HL-60 (cell line): ENCODE data around the gene PKP4.

ENCODE experiments used
- CTCF ChIP-seq: IDR thresholded peaks from one replicate; pipeline ENCODE4 v1.5.1; 2011; ENCODE audit warnings: low read length, control low read depth, inconsistent platforms; ENCODE audit not compliant: insufficient read depth
- GABPA ChIP-seq: IDR thresholded peaks from 2 replicates; pipeline ENCODE4 v1.6.1; 2012; ENCODE audit warnings: low read depth
- POLR2AphosphoS5 ChIP-seq: IDR thresholded peaks from 2 replicates; pipeline ENCODE4 v1.6.1; 2012; ENCODE audit warnings: low read depth
- SPI1 ChIP-seq: IDR thresholded peaks from 2 replicates; pipeline ENCODE4 v1.6.1; 2012; ENCODE audit warnings: low read depth, mild to moderate bottlenecking, borderline replicate concordance
- TF ChIP-seq, protein P1 (sequence below): IDR thresholded peaks from 2 replicates; pipeline ENCODE4 v1.6.1; 2012; ENCODE audit warnings: low read depth; ENCODE audit not compliant: insufficient replicate concordance

DNA sequence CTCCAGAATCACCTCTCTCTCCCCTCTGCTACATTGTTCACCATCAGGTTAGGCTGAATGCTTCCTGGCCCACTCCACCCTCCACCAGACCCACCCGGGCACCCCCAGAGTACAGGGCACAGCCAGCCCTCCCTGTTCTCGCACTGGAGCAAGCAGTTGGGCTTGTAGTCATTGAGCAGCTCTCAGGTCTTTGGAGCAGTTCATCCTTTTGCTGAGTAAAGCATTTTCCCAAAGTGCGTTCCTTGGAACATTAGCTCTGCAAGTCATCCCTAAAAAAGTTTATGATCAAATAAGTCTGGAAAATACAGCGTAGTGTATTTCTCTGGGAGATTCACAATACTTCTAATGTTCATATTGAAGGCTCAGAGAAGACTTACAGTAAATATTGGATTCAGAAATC is 234.9 kb downstream of the PKP4 start:
- TF ChIP-seq CTCF (no peak), POLR2AphosphoS5 (no peak), SPI1 (no peak), GABPA (no peak)
- TF ChIP-seq, protein P1, sequence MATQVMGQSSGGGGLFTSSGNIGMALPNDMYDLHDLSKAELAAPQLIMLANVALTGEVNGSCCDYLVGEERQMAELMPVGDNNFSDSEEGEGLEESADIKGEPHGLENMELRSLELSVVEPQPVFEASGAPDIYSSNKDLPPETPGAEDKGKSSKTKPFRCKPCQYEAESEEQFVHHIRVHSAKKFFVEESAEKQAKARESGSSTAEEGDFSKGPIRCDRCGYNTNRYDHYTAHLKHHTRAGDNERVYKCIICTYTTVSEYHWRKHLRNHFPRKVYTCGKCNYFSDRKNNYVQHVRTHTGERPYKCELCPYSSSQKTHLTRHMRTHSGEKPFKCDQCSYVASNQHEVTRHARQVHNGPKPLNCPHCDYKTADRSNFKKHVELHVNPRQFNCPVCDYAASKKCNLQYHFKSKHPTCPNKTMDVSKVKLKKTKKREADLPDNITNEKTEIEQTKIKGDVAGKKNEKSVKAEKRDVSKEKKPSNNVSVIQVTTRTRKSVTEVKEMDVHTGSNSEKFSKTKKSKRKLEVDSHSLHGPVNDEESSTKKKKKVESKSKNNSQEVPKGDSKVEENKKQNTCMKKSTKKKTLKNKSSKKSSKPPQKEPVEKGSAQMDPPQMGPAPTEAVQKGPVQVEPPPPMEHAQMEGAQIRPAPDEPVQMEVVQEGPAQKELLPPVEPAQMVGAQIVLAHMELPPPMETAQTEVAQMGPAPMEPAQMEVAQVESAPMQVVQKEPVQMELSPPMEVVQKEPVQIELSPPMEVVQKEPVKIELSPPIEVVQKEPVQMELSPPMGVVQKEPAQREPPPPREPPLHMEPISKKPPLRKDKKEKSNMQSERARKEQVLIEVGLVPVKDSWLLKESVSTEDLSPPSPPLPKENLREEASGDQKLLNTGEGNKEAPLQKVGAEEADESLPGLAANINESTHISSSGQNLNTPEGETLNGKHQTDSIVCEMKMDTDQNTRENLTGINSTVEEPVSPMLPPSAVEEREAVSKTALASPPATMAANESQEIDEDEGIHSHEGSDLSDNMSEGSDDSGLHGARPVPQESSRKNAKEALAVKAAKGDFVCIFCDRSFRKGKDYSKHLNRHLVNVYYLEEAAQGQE: no peak
